ENCODE data around the gene CFI. TPM values are rescaled to one million over a fixed set of nuclear protein-coding genes. Genes with fewer than 3 reads are reported as not detected.

CFI gene
- total and polyA plus RNA-seq, 2 donors (not counting 1 experiment from before 2014, with no cell fraction given): not detected

GRCh38 chr4:109739547-109739946 lies 62.3 kb downstream of the CFI start:
- Histone ChIP-seq H3K27me3 (replicated peaks in 1 of 4; ENCODE audit: control extremely low read depth in 1 of 4, control insufficient read depth in 3 of 4, insufficient read depth in 4 of 4, low read length in 3 of 4) (peaks cover 0 to 10% (median 0%) of the 10 kb centered on the region in 4 experiments), H3K4me2 (replicated peaks; ENCODE audit: low read depth, low read length, poor library complexity, severe bottlenecking) (no peak overlapping the region), H3K27ac (ENCODE audit: low read length in 2 of 2) (no peak overlapping the region), H2AFZ (ENCODE audit: insufficient read depth, low read depth, low read length, poor library complexity, severe bottlenecking) (no peak overlapping the region), H3K4me3 (ENCODE audit: control extremely low read depth in 1 of 5, extremely low read depth in 1 of 5, insufficient read depth in 1 of 5, low read depth in 2 of 5, low read length in 4 of 5) (no peak overlapping the region), H4K20me1 (ENCODE audit: control insufficient read depth, insufficient read depth, low read length, poor library complexity, severe bottlenecking) (no peaks in the 10 kb centered on the region), H3K4me1 (ENCODE audit: control insufficient read depth in 2 of 2, insufficient read depth in 2 of 2, low read length in 2 of 2) (no peaks in the 10 kb centered on the region), H3K9ac (ENCODE audit: low read length) (no peak overlapping the region), H3K9me3 (ENCODE audit: control extremely low read depth in 1 of 3, control insufficient read depth in 2 of 3, insufficient read depth in 1 of 3, low read length in 2 of 3) (no peaks in the 10 kb centered on the region), H3K36me3 (replicated peaks in 1 of 2; ENCODE audit: control extremely low read depth in 1 of 2, control insufficient read depth in 1 of 2, extremely low read depth in 1 of 2, insufficient read depth in 2 of 2, low read length in 1 of 2) (no peaks in the 10 kb centered on the region), H3K79me2 (ENCODE audit: control insufficient read depth, insufficient read depth, low read length) (no peaks in the 10 kb centered on the region)
- ATAC-seq (ENCODE audit: low read depth): no peak
- Mint-ChIP-seq H3K4me1 (no peaks in the 10 kb centered on the region), H3K27ac (no peak overlapping the region), H3K27me3 (peaks cover 14% of the 10 kb centered on the region), H3K9me3 (ENCODE audit: insufficient read depth) (no peaks in the 10 kb centered on the region), H3K4me3 (no peak overlapping the region)
- TF ChIP-seq CTCF (IDR thresholded peaks at IDR 0.05): no peak
- TF ChIP-seq EZH2 (IDR thresholded peaks at IDR 0.05; ENCODE audit: borderline replicate concordance, insufficient read depth, low read depth, low read length, poor library complexity, severe bottlenecking): no peak
- ChIA-PET POLR2A (no interaction called here), CTCF (no interaction called here)
- WGBS (ENCODE audit: insufficient coverage): 98% methylated on average over 3 of the region's 3 CpGs
- DNase-seq: no peak
- intact Hi-C loops (cut with micrococcal nuclease): no loop called here

- no peak overlapping the region for H3K27ac Mint-ChIP-seq
- Histone ChIP-seq H3K9me3 (ENCODE audit: control extremely low read depth in 1 of 3, control insufficient read depth in 2 of 3, insufficient read depth in 1 of 3, low read length in 2 of 3) (no peaks in the 10 kb centered on the region), H3K4me1 (ENCODE audit: control insufficient read depth in 2 of 2, insufficient read depth in 2 of 2, low read length in 2 of 2) (no peaks in the 10 kb centered on the region), H3K4me2 (replicated peaks; ENCODE audit: low read depth, low read length, poor library complexity, severe bottlenecking) (no peak overlapping the region), H3K79me2 (ENCODE audit: control insufficient read depth, insufficient read depth, low read length) (no peaks in the 10 kb centered on the region), H3K9ac (ENCODE audit: low read length) (no peak overlapping the region), H3K27ac (ENCODE audit: low read length in 2 of 2) (no peak overlapping the region), H3K36me3 (replicated peaks in 1 of 2; ENCODE audit: control extremely low read depth in 1 of 2, control insufficient read depth in 1 of 2, extremely low read depth in 1 of 2, insufficient read depth in 2 of 2, low read length in 1 of 2) (no peaks in the 10 kb centered on the region), H3K27me3 (replicated peaks in 1 of 4; ENCODE audit: control extremely low read depth in 1 of 4, control insufficient read depth in 3 of 4, insufficient read depth in 4 of 4, low read length in 3 of 4) (peaks cover 0 to 6% (median 0%) of the 10 kb centered on the region in 4 experiments), H2AFZ (ENCODE audit: insufficient read depth, low read depth, low read length, poor library complexity, severe bottlenecking) (no peak overlapping the region), H3K4me3 (ENCODE audit: control extremely low read depth in 1 of 5, extremely low read depth in 1 of 5, insufficient read depth in 1 of 5, low read depth in 2 of 5, low read length in 4 of 5) (no peak overlapping the region), H4K20me1 (ENCODE audit: control insufficient read depth, insufficient read depth, low read length, poor library complexity, severe bottlenecking) (no peaks in the 10 kb centered on the region)
- no peak for ATAC-seq (ENCODE audit: low read depth)
- no peaks in the 10 kb centered on the region for H3K9me3 Mint-ChIP-seq (ENCODE audit: insufficient read depth)
- DNase-seq: no peak
- ChIA-PET POLR2A (no interaction called here), CTCF (interaction anchor here (0.6 kb wide), 1 partner anchor 81 kb away, joined by 3 read pairs; no protein-coding TSS in a partner anchor)
- intact Hi-C loops (cut with micrococcal nuclease): no loop called here
- peaks cover 14% of the 10 kb centered on the region for H3K27me3 Mint-ChIP-seq
- TF ChIP-seq EZH2 (IDR thresholded peaks at IDR 0.05; ENCODE audit: borderline replicate concordance, insufficient read depth, low read depth, low read length, poor library complexity, severe bottlenecking): no peak
- no peak for TF ChIP-seq CTCF (IDR thresholded peaks at IDR 0.05)
- 90% methylated on average over 4 of the region's 10 CpGs for WGBS (ENCODE audit: insufficient coverage)
- no peaks in the 10 kb centered on the region for H3K4me1 Mint-ChIP-seq
- no peak overlapping the region for H3K4me3 Mint-ChIP-seq
Measured at GRCh38 chr4:109738104-109738872, 63.5 kb downstream of the CFI start.
